Pulmonary artery endothelial cell (primary cell): ENCODE data around the gene CHAF1A. TPM values are rescaled to one million over a fixed set of nuclear protein-coding genes. Genes with fewer than 3 reads are reported as not detected.

ENCODE experiments used
- DNase-seq: peaks from one replicate; pipeline ENCODE4 v3.0.0-alpha.2; 2011; ENCODE audit warnings: low read depth, low spot score
- total RNA-seq: library from RNA; depleted of rRNA; stranded (reverse); fragments of >200 nt; gene quantifications from 2 replicates; pipeline ENCODE4 v1.2.3, GENCODE V29; 2014

CHAF1A gene
- total RNA-seq, 1 donor from 2014 or later, result 23.1 TPM

DNA sequence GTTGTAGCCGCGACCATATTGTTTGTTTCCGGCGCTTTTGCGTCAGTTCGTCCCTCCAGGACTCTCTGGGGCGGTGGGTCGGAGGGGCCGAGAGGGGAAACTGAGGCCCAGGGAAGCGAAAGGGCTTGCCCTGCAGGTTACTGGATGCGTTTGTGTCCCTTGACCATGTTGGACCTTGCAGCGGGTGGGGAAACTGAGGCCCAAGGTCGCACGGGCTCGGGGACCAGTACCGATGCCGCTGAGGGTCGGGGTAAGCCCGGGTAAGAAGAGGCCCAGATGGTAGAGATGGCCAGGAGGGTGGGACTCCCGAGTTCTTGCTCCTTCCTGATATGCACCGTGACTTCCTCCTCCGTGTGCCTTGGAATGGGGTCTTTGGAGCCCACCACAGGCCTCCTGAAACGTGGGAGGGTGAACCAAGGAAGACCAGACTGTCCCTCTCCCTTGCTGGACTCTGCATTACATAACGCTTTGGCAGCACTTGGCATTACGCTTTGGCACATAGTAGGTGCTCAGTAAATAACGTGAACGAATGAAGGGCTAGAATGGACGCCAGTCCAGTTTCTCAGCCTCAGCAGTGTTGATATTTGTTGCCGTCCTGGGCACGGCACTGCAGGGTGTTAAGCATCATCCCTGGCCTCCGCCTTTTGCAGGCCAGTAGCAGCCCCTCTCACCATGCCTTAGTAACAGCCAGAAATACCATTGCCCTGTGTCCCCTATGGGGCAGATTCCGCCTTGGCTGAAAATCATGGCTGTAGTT, 743 bp downstream of the CHAF1A start:
- no peak for DNase-seq

DNA sequence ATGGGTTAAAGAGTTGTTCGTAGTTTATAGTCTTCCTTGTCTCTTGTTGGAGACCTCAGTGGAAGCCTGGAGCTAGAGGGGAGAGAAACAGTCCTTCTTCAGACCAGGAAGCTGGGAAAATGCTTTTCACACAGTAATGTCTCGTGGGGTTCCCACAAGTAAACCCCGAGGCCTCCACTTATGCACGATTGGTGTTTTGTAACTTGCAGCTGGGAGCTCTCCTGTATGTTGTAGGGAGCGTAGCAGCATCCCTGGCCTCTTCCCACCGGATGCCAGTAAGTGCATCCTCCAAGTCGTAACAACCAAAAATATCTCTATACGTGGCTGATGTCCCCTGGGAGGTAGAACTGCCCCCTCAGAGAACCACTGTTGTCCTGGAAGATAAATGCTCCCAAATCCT, 3.5 kb downstream of the CHAF1A start:
- DNase-seq, result no peak

DNA sequence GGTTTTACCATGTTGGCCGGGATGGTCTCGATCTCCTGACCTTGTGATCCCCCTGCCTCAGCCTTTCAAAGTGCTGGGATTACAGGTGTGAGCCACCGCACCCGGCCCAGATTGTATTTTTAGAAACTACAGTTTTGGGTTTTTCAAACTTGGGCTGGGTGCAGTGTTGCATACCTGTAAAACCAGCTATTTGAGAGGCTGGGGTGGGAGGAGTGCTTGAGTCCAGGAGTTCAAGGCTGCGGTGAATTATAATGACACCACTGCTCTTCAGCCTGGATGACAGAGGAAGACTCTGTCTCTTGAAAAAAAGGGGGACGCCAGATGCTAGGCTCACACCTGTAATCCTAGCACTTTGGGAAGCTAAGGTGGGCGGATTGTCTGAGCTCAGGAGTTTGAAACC, 4.2 kb downstream of the CHAF1A start:
- DNase-seq, result no peak

DNA sequence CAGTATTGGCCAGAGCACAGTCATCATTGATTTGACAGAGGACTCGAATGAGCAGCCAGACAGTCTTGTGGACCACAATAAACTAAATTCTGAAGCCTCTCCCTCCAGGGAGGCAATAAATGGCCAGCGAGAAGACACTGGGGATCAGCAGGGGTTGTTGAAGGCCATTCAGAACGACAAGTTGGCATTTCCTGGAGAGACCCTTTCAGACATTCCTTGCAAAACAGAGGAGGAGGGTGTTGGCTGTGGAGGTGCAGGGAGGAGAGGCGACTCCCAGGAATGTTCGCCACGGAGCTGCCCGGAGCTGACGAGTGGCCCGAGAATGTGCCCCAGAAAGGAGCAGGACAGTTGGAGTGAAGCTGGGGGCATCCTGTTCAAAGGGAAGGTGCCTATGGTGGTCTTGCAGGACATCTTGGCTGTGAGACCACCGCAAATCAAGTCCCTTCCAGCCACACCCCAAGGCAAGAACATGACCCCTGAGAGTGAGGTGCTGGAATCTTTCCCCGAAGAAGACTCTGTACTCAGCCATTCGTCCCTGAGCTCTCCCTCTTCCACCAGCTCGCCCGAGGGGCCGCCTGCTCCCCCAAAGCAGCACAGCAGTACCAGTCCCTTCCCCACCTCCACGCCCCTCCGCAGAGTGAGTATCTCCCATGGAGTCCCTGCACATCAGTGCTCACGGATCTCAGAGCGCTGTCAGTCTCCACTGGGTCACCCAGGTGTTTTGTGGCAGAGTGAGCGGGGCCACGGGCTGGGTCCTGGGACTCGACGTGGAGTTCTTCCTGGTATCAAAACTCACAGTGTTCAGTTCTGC, 6.9 kb downstream of the CHAF1A start:
- no peak for DNase-seq

DNA sequence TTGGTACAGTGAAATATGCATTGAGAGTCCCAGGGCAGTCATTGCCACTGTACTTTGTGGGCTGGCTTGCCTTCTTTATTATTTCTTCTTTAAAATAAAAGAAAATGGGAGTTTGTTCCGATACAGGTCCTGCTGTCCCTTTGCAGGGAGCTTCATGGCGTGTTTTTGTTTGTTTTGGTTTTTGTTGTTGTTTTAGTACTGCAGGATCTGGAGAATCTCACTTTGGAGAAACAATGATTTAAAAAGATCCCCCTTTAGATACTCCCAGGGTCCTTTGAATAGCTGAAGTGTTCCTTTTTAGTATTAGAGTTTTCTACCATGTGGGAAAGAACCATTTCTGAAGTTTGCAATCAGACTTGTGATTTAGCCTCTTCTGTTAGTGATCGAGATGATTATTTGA, 11.1 kb downstream of the CHAF1A start:
- no peak for DNase-seq

DNA sequence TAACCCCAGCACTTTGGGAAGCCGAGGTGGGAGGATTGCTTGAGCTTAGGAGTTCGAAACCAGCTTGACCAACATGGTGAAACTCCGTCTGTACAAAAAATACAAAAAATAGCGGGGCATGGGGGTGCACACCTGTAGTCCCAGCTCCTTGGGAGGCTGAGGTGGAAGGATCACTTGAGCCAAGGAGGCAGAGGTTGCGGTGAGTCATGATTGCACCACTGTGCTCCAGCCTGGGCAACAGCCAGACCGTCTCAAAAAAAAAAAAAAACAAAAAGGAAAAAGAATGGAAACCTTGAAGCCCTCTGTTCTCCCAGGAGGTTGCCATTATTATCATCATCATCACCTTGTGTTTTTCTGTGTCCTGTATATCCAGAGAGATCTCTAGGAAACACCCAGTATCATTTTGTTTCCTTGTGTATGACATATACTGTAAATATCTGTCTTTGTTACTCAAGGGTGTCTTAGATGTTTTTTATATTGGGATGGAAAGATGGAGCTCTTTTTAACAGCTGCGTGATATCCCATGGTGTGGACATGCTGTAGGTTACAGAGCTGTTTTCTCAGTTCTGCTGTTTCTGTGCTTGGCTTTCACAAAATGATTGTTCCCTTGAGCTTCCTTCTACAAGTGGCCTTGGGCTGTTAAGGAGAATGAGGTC, 11.8 kb downstream of the CHAF1A start:
- no peak for DNase-seq

DNA sequence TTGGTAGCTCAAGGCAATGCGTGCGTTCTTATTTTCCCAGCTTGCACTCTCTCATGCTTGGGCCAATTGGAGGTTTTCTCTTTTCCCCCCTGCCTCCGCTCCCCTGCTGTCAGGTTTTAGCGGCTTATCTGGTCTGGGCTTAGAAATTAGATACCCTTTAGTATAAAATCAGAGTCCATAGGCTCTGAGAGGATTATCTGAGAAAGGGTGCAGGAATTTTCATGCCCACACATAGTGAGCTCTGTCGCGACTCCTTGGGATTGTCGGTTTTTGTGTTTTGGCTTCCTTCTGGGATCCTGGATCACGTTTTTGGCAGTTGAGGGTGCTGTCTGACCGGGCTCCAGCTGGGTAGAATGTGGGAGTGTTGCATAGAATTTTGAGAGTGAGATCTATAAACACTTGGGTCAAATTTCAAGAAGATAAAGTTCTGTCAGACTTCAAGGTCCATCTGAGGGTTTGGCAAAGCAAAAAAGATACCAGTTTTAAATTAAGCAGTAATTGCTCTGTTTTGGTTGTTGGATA, 12.4 kb downstream of the CHAF1A start:
- DNase-seq, result no peak

DNA sequence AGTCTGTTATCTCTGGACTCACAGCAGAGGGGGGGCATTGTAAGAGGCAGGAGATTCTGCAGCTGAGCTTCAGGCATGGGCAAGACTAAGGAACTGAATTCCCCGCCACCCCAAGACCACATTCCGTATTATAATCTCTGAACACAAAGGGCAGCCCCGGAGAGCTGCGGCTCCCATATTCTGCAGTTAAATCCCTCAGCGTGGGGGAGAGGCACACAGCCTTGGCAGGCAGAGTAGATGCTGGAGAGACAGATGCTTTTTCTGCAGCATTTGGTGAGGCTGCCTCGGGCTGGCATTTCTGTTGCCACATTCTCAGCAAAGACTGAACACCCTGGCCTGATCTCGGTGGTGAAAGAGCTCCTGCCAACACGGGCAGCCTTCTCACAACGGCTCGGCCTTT, 12.9 kb downstream of the CHAF1A start:
- no peak for DNase-seq

DNA sequence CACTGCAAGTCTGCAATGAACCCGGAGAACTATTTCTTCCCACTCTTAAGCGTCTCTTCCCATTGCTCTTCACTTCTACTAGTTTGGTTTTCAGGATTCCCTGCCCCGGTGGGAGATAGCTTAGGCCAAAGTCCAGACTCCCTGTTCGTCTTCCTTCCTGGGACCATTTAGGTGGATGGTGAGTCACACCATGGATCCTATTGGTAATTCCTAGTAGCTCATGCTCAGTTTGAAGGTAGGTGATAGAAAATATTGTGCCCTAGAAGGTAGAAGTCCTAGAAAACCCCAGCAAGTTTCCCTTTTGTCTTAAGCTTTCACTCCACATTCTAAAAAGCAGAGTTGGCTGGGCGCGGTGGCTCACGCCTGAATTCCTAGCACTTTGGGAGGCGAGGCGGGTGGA, 13.8 kb downstream of the CHAF1A start:
- DNase-seq, result no peak

DNA sequence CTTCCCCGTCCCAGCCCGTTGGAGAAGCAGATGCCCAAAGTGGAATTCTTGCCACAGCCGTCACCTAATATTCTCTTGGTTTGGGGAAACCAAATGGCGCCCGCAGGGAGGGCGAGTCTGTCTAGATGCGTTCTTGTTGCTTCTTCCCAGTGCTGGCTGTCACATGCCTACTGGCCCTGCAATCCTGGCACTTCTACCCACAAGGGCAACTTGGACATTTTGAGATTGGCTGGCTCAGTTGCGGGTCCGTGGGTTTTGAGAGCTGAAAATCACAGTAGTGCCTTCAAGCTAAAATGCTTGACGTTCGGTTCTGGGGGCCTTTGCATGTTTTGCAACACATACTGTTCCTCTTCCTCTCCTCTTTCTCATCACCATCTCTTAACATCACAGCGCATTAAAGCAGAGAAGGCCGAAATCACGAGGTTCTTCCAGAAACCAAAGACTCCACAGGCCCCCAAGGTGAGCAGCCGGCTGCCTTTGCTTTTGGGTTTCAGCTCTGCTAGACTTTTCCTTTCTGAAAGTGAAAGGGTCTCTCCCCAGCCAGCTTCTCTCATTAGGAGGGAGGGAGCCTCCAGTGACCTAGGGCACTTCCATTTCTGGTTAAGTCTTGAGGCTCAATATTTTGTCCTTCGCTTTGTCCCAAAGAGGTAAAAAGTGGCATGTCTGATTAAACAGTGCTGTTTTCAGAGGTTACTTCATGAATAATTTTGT, 21.1 kb downstream of the CHAF1A start:
- DNase-seq, result no peak

DNA sequence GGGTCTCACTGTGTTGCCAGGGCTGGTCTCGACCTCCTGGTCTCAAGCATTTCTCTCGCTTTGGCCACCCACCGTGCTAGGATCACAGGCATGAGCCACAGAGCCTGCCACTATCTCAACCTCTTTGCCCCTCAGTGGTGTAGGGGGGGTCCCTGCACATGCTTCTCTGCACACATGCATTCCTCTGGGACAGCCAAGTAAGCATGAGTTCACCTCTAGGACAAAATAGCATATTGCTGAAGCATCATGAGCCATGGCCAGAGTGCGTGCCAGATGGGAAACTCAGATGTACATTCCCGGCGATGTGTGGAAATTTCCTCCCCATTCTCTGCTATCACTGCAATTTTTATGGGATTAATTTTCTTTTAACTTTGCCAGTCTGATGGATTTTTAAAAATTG, 23.1 kb downstream of the CHAF1A start:
- DNase-seq, result no peak

DNA sequence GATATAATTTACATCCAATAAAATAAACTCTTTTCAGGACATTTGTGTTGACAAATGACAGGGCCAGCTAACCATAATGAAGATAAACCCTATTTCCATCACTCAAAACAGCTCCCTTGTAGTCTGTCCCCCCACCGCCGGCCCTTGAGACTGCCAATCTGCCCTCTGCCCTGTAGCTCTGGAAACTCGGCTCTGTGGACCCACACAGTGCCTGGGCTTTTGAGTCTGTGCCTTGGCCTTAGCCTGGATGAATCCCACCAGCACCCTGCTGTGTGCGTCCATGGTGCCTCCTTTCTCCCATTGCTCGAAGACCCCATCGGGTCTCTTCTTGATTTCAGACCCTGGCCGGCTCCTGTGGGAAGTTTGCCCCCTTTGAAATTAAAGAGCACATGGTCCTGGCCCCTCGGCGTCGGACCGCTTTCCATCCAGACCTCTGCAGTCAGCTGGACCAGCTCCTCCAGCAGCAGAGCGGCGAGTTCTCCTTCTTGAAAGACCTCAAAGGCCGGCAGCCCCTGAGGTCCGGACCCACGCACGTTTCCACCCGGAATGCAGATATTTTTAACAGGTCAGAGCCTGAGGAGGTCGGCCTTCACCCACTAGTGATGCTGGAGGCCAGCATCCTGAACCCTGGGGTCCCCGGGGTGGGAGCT, 26.0 kb downstream of the CHAF1A start:
- no peak for DNase-seq

DNA sequence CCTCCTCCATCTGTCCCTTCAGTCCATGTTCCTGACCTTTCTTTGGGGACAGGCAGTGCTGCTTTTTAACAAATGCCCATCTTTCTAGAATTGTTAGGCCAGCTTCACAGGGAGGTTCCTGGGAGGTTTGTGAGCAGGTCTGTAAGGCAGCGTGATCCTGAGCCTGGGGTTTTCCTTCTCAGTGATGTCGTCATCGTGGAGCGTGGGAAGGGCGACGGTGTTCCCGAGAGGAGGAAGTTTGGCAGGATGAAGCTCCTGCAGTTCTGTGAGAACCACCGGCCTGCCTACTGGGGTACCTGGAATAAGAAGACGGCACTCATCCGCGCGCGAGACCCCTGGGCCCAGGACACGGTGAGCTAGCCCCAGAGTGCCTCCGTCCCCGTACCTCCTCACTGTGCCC, 26.8 kb downstream of the CHAF1A start:
- no peak for DNase-seq

DNA sequence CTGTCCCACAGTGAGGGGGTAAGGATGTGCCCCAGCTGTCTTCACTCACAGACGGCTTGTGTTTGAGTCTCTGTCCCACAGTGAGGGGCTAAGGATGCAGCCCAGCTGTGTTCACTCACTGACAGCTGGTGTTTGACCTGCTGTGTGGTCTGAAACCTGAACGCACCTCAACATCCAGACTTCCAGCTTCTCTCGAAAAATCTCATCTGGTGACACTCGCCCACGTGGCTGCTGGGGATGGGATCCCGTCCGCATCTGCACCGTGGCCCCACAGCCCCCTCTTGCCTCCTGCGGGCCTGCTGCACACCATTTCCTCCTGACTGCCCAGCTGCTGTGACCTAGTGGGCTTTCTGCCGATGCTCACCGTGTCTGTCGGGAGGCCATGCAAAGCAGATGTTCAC, 27.3 kb downstream of the CHAF1A start:
- no peak for DNase-seq

DNA sequence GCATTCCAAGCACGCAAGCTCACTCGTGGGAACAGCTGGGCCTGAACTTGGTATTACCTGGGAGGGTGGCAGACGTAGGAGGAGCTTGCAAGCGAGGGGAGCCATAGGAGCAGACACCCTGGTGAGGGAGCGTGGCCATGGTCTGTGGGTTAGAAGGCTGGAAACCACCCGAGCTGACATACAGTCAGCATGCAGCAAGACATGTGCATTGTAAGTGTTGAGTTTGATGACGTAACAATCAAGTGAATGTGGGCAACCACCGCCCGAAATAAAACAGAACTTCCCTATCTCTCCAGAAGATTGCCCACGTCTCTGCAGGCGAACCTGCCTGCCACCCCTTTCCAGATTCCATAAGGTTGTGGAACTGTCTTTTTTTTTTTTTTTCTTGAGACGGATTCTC, 28.3 kb downstream of the CHAF1A start:
- no peak for DNase-seq

DNA sequence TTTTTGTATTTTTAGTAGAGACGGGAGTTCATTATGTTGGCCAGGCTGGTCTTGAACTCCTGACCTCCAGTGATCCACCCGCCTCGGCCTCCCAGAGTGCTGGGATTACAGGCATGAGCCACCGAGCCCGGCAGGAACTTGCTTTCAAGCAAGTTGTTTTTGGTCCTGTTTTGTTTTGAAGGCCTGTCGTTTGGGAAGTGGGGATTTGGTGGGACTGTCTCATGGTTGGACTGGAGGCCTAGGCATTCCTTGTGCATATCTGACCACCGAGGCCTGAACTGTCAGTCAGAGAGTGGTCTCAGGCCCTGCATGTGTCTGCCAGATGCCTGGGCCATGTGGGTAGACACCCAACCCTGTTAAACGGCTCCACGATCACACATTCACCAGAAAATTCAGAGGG, 28.9 kb downstream of the CHAF1A start:
- no peak for DNase-seq

DNA sequence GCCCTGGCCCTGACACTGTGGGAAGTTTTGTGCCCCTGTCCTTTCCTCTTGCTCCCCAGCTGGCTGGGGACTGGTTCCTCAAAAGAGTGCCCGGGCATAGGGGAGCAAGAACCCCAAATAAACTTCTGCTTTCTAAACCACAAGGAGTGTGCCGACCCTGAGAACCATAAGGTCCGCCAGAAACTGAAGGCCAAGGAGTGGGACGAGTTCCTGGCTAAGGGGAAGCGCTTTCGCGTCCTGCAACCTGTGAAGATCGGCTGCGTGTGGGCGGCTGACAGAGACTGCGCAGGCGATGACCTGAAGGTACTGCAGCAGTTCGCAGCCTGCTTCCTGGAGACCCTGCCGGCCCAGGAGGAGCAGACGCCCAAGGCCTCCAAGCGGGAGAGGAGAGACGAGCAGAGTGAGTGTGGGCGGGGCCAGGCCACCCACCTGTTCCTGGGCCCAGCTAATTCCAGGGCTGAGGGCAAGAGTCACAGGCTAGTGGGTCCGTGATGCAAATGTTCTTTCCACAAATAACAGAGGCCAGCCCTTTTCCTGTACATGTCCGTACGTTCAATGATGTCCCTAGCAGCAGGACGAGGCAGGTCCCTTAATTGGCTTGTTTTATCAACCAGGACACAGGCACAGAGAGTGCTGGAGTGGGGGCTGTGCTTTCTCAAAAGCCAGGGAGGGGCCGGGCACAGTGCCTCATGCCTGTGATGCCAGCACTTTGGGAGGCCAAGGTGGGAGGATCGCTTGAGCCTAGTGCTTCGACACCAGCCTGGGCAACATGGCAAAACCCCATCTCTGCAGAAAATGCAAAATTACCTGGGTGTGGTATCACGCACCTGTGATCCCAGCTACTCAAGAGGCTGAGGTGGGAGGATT, 29.6 kb downstream of the CHAF1A start:
- DNase-seq, result no peak

DNA sequence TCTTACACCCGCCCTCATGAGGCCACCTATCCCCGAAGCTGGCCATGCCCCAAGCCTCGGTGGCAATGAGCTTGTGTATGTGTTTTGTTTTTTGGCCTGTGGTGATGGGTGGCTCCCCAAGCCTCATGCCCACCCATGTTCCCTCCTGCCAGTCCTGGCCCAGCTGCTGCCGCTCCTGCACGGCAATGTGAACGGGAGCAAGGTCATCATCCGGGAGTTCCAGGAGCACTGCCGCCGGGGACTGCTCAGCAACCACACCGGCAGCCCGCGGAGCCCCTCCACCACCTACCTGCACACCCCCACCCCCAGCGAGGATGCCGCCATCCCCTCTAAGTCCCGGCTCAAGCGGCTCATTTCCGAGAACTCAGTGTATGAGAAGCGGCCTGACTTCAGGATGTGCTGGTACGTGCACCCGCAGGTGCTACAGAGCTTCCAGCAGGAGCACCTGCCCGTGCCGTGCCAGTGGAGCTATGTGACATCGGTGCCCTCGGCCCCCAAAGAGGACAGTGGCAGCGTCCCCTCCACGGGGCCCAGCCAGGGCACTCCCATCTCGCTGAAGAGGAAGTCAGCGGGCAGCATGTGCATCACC, 30.6 kb downstream of the CHAF1A start:
- DNase-seq, result no peak

DNA sequence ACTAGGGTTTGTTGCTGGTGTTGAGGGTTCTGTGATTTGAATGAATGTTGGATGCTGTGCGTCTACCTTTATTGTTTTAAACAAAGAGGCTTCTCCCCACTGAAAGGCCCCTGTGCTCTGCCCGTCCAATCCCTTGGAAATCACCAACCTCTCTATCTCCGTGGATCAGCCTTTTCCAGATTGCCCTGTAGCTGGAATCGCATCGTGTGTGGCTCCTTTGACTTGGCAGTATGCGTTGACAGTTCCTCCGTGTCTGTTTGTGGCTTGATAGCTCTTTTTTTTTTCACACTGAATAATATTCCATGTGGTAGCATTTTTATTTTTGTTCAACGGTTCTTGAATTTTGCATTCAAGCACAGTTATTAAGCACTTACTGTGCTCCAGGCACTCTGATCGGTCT, 32.0 kb downstream of the CHAF1A start:
- no peak for DNase-seq

DNA sequence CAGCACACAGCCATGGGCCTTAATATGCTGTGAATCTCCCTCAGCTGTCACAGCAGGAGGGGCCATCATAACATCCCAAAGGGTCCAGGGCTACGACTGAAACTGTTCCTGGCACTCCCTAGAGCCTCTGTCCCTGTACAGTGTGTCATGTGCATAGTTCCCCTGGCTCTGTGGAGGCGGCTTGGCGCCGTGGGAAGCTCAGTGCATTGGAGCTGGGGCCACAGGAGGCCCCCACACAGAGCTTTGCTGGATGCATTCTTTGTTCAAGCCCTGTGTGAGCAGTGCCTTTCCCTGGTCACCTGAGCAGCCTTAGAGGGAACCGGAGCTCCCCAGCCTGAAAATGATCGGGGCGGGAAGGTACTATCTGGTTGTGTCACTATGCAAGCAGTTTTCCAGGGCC, 33.8 kb downstream of the CHAF1A start:
- no peak for DNase-seq
